SHP77 (cell line): ENCODE results near the gene NT5C3B.
"Not testable (repeated sequence)": the region's sequence is repeated elsewhere in the genome, so short reads cannot be mapped to it uniquely, and the experiment has no call there.

Experiments
- DNase-seq, 2 experiments: peaks; one replicate each; lab custom pipeline; 2025; lab: John Stamatoyannopoulos, UW

The NT5C3B gene

DNA sequence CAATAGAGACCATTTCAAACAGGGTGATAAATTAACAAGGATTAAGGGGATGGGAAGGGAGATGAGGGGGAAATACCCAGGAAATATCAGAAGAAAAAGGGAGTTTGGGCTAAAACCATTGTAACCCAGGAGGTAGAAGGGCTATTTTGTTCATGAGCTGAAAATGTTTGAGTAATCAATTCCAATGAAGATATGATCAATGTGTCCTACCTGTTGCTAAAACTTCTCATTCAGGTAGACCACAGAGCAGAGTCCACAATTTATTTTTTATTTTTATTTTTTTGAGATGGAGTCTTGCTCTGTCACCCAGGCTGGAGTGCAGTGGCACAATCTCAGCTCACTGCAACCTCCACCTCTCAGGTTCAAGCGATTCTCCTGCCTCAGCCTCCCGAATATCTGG, 3.4 kb upstream of the NT5C3B start:
- not testable (repeated sequence) for DNase-seq

DNA sequence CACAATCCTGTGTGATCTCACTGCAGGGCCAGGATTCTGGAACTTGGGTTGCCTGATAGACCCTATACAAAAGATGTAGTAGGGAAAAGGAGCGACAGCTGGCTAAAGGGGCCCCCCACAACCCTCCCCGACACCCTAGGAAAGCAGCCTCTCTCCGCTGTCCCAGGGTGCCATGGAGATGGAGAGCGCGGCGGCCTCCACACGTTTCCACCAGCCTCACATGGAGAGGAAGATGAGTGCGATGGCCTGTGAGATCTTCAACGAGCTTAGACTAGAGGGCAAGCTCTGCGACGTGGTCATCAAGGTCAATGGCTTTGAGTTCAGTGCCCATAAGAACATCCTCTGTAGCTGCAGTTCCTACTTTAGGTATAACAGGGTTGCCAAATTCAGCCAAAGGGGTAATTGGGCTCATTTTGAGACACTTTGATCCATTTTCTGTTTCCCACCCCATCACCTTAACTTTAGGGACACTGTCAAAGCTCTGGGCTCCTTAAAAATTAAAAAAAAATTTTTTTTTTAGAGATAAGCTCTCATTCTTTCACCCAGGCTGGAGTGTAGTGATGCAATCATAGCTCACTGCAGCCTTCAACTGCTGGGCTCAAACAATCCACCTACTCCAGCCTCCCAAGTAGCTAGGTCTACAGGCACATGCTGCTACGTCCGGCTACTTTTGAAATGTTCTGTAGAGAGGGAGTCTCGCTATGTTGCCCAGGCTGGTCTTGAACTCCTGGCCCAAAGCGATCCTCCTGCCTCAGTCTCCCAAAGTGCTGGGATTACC, 1.9 kb upstream of the NT5C3B start, which contains the start of gene KLHL10:
Gene KLHL10, plus strand, starts transcription at position 65 of the 778 bp plus-strand sequence. Its CDS starts 108 bp downstream, at position 173.
- no peak for DNase-seq

GRCh38 chr17:41836550-41837196, 641 bp upstream of the NT5C3B start:
- no peak for DNase-seq

DNA sequence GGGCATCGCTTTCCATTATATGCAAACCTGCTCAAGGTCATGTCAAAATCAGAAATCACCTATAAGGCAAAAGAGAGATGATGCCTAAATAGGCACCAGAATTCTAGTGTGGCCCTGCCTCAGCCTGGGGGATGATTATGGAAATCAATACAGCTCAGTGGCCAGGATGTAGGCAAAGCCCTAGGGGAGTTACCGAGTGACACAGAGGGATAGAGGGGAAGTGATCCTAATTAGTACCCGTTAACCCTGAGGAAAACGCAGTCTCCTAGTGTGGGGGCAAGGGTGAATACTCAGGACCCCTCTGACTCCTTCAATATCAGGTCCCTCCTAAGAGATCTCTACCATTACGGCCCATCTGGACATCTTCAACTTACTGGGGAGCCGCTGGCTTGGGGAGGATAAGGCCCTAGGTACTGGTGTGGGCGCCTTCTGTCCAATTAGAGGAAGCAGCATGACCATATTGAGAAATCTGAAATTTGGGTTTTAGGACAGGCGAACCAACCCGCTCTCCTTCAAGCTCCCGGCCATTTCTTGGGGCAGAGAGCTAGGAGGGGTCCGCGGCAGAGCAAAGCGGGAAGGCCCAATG, 725 bp downstream of the NT5C3B start:
- no peak for DNase-seq

- not testable (repeated sequence) for DNase-seq
These were observed 6.1 kb downstream of the NT5C3B start for GRCh38 chr17:41829961-41830360.

DNA sequence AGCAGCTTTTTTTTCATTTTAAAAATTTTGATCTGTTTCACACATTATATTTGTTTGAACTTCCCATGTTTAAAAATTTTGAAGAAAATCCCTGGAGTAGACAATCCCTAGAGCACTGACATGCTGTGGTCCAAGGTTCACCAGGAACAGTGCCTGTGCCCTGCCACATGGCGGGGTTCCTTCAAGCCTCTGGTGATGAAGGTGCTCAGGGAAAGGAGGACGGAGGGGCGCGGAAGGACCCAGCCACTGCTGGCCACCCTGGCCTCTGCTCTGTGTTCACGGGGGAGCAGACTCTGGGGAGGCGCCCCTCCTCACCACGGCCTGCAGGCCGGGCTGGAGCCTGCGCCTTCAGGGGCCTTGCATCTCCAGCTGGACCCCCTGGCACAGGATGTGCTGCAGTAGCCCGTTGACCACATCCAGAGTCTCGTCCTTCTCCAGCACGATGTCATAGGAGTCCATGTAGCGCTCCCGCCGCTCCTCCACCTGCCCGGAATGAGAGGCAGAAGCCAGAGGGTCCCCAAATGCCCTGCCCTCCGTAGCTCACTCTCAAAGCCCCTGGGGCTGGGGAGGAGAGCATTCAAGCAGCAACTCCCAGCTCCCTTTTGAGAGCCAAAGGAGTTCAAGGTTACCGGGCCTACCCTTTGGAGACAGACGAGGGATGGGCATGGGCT, 10.7 kb downstream of the NT5C3B start:
- DNase-seq: no peak

GRCh38 chr17:41824086-41824485, 11.9 kb downstream of the NT5C3B start:
- DNase-seq: no peak

DNA sequence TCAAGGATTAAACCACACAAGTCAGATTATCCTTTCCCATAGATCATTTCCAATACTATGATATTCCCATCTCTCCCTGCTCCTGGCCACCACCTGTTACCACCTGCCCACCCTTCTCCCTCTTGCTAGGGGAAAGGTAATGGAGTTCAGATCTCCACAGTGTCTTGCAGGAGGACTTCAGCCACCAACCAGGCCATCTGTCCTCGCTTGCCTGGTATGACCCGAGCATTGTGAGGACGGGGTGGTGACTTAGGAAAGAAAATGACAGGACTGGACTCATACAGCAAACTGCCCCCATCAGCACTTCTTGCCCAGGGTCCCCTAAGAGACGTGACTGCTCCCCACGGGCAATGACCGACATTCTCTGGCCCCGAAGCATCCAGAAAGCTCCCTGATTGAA, 12.5 kb downstream of the NT5C3B start:
- DNase-seq: no peak

DNA sequence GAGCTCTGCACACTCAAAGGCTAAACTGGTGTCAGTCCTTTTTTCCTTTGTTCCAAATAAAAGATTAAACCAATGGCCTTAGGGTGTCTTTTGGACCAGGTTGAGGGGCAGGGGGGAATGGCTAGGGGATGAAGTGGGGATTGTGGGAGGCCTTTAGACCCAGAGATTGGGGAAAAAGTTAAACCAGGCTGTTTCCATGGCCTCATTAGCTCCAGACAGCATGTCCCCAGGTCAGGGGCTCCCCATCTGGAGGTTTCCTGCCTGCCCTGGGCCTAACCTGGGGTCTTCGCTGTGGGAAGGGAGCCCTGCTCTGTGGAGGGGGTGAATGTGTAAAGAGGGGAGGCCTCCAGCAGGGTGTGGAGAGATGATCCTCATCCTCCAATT, 12.9 kb downstream of the NT5C3B start:
- no peak for DNase-seq

- no peak for DNase-seq
These were observed 13.6 kb downstream of the NT5C3B start for GRCh38 chr17:41822216-41823140.

- DNase-seq: no peak
These were observed 14.3 kb downstream of the NT5C3B start for GRCh38 chr17:41821776-41822175.

GRCh38 chr17:41818024-41818423, 18.0 kb downstream of the NT5C3B start:
- DNase-seq: no peak

GRCh38 chr17:41816637-41817320, 19.3 kb downstream of the NT5C3B start:
- DNase-seq: no peak

DNA sequence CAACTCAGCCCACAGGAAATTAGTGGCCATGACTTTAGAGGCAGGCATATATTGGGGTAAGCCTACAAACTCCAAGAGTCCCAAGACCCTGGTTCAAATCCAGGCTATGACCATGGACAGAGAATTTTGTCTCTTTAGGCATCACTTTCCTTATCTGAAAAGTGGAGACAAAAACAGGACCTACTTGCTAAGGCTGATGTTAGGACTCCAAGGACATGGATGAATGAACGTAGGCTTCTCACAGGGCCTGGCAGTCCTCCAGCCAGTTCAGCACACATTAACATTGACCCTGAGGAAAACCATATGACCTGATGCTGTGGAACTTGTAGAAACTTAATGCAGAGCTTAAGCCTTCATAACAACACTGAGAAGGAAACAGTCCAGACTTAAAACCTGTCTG, 21.8 kb downstream of the NT5C3B start:
- no peak for DNase-seq

DNA sequence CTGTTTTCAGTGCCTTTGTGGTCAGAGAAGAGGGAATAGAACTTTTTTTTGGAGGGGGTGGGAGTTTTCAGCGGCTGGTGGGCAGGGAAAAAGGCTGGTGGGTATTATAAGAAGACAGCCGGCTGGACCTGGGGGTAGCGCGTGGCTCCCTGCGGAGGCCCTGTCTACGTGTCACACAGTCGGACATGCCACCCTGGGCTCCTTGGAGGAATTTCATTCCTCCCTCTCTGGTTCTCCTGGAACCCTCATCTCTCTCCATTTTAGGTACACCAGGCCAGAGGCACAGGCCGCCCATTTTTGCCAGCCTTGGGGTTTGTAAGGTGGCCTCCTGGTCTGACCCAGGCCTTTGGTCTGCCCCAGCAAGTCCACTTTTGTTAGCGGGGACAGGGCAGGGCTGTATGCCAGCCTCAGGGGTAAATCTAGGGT, 22.3 kb downstream of the NT5C3B start:
- no peak for DNase-seq

- no peak for DNase-seq
These were observed 22.8 kb downstream of the NT5C3B start for GRCh38 chr17:41813152-41813680.

DNA sequence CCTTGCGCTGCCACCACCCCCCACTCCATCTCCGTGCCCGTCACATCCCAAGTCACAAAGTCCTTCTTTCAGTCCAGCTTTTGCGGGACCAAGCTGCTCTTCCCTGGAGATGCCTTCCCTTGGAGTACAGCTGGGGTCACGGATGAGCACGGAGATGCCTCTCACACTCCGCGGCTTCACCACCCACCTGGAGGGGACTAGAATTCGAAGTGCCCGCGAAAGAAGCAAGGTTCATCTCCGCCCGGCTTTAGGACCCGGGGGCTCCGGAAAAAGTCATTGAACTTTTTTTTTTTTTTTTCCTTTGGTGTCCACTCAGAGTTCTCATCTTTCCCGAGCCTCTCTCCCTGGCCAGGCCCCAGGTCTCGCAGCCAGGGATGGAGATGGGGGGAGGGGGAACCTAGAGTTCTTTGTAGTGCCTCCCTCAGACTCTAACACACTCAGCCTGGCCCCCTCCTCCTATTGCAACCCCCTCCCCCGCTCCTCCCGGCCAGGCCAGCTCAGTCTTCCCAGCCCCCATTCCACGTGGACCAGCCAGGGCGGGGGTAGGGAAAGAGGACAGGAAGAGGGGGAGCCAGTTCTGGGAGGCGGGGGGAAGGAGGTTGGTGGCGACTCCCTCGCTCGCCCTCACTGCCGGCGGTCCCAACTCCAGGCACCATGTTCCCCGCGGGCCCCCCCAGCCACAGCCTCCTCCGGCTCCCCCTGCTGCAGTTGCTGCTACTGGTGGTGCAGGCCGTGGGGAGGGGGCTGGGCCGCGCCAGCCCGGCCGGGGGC, 23.5 kb downstream of the NT5C3B start, which contains the start of gene FKBP10:
Gene FKBP10, plus strand, starts transcription at position 624 of the 771 bp plus-strand sequence. Its CDS starts 31 bp downstream, at position 655.
- peak; percentile 67 to 75 for DNase-seq

- peak; percentile 56 to 69 for DNase-seq
These were observed 24.3 kb downstream of the NT5C3B start, which contains the start of gene P3H4 for GRCh38 chr17:41811549-41812380. TSS of gene P3H4 (minus strand) at chr17:41811949. CDS start at chr17:41811915, 34 bp downstream.
